GM21360 (cell line): ENCODE data around the gene ATG13.
"Not testable (repeated sequence)": the region's sequence is repeated elsewhere in the genome, so short reads cannot be mapped to it uniquely, and the experiment has no call there.

ENCODE experiments used
- ATAC-seq: cut with Tn5 transposase; IDR thresholded peaks from one replicate; pipeline ENCODE4 v1.9.1; 2021; ENCODE audit warnings: mild to moderate bottlenecking, moderate library complexity; ENCODE audit not compliant: unreplicated experiment

Gene ATG13

DNA sequence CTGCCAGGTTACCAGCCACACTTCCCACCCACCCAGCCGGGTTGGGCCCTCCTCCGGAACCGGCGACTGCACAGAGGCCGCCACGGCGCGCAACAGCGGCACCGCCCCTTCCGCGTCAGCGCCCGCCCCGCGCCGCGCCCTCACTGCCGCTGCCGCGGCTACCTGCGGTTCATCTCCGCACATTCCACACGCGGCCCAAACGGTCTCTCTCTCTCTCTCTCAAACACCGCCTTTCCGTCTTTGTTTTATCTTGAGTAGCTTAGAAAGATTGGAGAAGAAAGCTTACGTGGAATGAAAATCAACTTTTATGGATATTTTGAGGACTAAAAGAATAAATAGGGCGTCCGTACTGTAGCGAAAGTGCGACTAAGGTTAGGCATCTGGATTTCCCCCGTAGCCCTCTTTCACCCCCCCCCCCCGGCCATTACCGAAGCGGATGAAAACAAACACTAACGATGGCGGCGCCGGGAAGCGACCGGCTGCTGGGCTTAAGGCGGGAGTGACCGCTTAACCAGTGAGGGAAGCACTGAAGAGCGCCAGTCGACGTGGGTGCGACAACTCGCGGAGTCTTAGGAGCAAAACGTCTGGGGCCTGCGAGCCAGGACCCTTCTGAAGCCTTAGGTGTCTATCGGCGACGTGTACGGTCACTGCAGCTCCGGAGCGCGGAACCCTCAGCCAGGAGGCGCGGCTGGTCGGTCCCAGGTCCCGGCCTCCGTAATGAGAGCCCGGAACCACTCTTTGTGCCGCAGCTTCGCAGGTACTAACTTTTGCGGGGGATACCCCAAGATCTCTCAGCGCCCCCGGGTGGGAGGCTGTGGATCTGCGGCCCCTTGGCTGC is at the start of gene ATG13, which contains the start of gene HARBI1:
Gene ATG13 (plus strand): TSS at position 420 of the 838 bp plus-strand sequence. CDS start 26,739 bp downstream, outside the sequence.
Gene HARBI1 (minus strand): TSS at position 94 of the 838 bp plus-strand sequence. CDS start 990 bp downstream, outside the sequence.
- ATAC-seq, result peak; percentile 93

DNA sequence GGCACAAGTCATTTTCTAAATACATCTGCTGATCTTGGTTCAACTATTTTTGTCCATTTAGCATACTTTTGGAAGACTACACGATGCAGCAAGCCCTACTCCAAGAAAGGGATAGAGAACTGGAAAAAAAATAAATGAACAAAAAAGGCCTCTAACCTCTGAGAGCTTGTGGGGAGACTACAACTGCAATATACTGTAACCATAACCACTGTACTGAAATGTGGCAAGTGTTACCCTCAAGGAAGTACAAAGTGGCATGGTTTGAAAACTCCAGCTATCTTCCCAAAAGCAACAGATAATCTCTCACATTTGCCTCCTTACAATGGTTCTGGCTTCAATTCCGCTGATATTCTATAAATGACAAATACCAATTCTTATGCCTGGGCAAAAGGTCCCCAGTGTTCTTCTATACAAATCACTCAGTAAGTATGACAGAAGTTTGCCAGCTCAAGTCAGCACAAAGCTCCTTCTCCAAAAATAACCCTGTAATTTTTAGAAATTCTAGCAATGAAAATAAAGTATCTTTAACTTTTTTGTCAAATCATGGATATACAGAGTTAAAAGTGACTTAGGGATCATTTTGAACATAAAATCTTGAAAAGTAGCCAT is 46.5 kb upstream of the ATG13 start:
- no peak for ATAC-seq

DNA sequence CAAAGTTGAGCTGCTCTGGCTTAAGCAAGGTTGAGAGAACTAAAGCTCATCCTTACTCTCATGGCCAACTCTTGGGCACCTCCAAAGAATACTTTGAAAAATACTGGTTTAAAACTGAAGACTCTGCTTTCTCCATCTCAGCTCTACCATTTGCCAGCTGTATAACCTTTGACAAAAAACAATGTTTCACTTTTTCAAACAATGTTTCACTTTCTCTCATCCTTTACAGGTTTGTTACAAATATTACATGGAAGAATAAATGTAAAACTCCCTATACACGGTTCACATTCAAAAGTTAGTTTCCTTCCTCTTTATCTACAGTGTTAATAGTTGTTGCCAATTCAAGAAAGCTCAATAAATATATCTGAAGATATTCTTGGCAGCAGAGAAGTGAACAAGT is 42.7 kb upstream of the ATG13 start:
- no peak for ATAC-seq

GRCh38 chr11:46577058-46577457 is 40.3 kb upstream of the ATG13 start:
- no peak for ATAC-seq

GRCh38 chr11:46582588-46582987 is 34.8 kb upstream of the ATG13 start:
- no peak for ATAC-seq

GRCh38 chr11:46583513-46583912 is 33.8 kb upstream of the ATG13 start:
- ATAC-seq, result not testable (repeated sequence)

- ATAC-seq, result no peak
Measured at GRCh38 chr11:46588131-46588530, 29.2 kb upstream of the ATG13 start.

DNA sequence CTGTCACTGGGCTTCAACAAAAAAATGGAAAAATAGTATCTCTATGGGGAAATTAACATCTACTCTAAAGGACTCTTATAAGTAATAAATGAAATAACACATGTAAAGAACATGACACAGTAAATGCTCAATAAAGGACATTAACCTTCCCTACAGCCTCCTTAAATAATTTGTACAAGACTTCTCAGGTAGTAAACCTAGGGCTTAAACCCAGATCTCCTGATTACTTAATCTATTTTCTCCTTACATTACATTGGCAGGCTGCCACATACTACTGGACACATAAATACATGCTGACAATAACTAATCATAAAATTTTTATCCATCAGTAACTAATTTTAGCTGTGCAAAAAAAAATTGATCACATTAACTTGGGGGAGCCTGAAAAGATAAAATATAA is 28.4 kb upstream of the ATG13 start:
- no peak for ATAC-seq

DNA sequence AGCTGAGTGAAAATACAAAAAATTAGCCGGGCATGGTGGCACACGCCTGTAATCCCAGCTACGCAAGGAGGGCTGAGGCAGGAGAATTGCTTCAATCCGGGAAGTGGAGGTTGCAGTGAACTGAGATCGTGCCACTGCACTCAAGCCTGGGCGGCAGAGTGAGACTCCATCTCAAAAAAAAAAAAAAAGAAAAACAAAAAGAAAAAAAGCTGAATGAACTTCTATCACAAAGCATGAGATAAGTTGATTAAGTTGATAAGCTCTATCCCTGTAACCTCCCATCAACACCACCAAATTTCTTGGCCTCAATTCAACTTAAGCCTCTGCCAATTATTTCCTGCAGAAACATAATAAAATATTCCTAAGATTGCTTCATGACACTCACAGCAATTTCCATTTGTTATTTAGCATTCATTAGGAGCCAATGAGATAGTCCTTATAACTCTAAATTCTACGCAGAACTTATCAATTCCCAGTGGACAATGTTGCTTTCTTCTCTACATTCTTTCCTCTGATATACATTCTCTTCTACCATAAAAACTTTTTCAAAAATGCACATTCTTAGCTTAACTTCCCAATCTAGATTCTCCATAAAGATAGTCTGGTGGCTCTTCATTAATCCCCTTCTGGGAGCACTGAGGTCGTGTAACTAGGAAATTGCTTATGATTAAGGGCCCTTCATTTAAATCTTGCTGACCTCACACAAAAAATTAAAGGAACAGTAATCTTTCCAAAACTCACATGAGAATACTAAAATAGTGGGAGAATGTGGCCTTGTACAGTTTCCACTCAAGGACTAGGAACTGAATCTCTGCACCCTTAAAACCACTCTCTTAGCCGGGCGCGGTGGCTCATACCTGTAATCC is 26.4 kb upstream of the ATG13 start:
- ATAC-seq, result no peak

DNA sequence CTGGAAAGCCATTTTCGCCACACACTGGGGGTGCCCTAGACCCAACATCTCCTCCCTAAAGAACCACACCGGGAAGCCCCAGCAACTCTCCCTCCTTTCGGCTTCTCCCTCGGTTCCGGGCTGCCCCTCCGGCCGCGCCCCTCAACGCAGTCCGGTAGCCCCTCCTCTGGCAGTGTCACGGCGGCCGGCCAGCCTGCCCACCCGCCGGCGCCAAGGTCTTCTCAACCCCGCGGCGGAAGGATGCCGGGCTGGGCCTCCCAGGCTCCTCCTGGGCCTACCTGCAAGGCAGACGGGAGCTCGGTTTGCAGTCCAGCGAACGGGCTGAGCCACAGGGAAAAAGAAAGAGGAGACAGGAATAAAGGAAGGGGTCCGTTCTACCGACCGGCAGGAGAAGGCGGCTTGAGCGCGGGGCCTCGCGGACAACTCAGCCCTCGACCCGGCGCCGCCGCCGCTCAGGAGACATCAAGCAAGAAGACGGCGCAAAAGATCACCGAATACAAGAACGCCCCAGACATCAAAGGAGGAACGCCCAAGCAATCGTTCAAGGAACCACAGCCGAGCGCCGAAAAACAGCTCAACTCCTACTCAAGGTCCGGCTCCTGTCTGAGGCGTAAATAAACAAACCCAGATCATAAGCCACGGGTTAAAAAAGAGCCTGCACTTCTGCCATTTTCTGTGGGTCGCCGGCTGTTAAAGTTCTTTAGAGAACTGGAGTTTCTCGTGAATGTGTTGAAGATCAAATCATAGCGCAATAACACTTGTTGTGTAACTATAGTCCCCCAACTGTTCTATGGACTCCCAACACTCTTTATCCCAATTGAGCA is 23.6 kb upstream of the ATG13 start, which contains the start of gene AMBRA1:
Gene AMBRA1 (minus strand): TSS at position 474 of the 824 bp plus-strand sequence. CDS start 45,643 bp downstream, outside the sequence.
- peak; percentile 81 for ATAC-seq

GRCh38 chr11:46594374-46594700 is 23.0 kb upstream of the ATG13 start:
- ATAC-seq, result no peak

DNA sequence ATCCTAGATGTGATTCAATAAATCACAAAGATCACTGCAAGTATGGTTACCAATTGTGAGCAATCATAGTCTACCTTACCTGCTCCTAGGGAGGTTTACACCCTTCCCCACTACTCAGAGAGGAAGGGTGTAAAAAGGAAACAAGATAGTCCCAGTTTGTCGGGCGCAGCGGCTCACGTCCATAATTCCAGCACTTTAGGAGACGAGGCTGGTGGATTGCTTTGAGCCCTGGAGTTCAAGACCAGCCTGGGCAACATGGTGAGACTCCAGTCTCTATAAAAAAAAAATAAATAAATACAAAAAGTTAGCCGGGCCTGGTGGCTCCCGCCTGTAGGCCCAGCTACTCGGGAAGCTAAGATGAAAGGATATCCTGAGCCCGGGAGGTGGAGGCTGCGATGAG is 22.6 kb upstream of the ATG13 start:
- ATAC-seq, result no peak

- no peak for ATAC-seq
Measured at GRCh38 chr11:46597155-46597554, 20.2 kb upstream of the ATG13 start.

DNA sequence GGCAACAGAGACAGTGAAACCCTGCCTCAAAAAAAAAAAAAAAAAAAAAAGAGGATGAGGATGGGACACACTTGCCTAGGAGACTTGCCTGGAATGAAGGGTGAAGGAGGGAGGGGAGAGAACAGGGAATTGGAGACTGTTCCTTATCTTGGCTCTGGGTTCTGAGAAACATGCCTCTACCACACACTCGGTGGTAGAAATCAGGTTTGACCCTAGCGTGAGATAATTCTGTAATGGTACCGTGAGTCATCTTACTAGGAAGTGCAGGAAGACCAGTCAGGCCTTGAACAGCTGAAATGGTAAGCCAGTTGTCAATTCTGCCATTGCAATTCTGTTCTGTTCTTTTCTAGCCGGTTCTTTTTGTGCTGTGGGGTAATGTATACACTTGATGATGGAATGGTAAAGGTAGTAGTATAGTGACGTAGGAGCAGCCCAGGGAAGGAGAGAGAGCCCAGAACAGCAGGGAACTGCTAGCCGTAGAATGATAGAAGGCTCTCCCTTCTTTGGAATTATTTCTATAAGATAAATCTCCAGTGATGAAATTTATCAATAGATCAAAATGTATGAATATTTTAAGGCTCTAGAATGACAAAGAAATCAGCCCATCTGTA is 19.6 kb upstream of the ATG13 start:
- no peak for ATAC-seq

DNA sequence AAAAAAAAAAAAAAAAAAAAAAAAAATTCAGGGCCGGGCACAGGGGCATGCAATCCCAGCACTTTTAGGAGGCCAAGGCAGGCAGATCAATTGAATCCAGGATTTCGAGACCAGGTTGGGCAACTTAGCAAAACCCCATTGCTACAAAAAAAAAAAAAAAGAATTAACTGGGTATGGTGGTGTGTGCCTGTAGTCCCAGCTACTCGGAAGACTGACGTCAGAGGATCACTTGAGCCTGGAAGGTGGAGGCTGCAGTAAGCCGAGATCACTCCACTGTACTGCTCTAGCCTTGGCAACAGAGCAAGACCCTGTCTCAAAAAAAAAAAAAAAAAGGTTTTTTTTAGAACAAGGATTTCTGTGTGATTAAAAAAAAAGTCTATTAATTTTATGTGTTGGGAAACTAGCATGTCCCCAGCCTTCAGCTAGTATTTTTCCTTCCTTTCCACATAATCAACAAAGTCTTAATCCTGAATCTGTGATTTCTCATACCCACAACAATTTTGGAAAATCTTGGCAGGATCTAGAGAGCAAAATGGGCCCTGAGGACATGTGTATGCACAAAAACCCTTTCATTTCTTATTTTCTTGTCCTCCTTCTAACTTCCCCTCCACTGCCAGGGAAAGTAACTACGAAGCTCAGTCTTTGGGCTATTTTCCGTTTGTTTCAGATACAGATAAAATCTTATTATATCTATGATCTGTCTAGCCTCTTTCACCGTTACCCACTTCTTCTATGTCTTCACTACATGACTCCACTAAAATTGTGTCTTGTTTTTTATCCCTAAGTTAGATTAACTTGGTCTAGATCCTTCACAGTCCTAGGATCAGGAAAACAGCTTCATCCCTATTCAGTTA is 17.8 kb upstream of the ATG13 start:
- ATAC-seq, result no peak

DNA sequence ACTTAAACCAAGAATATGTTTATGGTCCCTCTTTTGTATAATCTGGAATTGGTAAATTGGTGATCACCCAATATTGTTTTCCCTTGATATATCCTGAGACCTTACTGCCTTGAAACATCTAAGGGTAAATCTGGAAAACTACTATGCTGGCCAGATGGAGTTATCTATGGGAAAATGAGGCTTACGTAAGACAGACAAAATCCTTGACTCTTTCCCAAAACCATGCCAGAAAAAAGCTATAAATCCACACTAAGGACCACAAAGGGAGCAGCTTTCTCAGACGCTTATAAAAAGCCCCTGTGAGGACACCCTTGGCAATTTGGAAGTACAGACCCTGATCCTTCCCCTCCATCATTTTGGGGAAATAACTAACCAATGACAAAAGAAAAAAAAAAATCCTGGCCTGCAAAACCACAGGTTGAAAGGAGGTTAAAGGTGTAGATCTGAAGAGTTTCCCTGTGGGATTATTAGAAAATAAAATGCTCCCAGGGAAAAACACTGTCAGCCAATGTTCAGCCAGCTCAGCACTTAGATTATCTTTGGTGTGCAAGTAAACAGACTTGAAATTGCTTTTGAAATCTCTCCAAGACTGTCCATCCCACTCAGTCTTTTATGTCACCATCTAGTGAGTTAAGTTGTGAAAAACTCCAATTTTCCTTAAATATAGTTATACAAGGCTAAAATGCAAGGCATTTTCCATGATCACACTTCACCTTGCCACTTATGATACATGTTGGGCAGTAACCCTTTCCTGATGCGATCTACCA is 17.0 kb upstream of the ATG13 start:
- no peak for ATAC-seq

- no peak for ATAC-seq
Measured at GRCh38 chr11:46601129-46601528, 16.2 kb upstream of the ATG13 start.

DNA sequence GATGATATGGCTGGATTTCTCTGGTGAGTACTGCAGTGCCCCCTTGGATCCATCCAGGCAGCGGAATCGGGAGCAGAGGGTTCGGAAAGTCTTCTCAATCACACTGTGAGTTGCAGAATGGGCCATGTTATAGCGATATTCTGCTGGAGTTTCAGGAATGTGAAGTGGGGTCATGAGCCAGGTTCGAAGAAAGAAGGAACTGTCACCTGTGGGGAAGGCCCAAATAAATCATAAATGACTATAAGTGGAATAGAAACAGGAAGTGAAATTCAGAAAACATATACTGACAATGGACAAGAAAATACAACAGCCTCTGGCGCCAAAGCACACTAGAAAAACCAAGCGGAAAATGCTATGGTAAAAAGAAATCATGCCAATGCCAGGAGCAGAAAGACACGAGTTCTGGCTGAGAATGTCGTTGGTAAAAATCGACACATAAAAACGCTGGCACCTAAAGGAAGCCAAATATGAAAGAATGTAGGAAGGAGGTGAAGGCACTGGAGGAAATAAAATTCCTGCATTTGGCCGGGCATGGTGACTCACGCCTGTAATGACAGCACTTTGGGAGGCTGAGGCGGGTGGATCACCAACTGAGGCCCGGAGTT is 13.5 kb upstream of the ATG13 start:
- ATAC-seq, result no peak
